ENCODE results near the gene ARIH1.
"Not testable (repeated sequence)": the region's sequence is repeated elsewhere in the genome, so short reads cannot be mapped to it uniquely, and the experiment has no call there.

The ARIH1 gene, protein sequence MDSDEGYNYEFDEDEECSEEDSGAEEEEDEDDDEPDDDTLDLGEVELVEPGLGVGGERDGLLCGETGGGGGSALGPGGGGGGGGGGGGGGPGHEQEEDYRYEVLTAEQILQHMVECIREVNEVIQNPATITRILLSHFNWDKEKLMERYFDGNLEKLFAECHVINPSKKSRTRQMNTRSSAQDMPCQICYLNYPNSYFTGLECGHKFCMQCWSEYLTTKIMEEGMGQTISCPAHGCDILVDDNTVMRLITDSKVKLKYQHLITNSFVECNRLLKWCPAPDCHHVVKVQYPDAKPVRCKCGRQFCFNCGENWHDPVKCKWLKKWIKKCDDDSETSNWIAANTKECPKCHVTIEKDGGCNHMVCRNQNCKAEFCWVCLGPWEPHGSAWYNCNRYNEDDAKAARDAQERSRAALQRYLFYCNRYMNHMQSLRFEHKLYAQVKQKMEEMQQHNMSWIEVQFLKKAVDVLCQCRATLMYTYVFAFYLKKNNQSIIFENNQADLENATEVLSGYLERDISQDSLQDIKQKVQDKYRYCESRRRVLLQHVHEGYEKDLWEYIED

DNA sequence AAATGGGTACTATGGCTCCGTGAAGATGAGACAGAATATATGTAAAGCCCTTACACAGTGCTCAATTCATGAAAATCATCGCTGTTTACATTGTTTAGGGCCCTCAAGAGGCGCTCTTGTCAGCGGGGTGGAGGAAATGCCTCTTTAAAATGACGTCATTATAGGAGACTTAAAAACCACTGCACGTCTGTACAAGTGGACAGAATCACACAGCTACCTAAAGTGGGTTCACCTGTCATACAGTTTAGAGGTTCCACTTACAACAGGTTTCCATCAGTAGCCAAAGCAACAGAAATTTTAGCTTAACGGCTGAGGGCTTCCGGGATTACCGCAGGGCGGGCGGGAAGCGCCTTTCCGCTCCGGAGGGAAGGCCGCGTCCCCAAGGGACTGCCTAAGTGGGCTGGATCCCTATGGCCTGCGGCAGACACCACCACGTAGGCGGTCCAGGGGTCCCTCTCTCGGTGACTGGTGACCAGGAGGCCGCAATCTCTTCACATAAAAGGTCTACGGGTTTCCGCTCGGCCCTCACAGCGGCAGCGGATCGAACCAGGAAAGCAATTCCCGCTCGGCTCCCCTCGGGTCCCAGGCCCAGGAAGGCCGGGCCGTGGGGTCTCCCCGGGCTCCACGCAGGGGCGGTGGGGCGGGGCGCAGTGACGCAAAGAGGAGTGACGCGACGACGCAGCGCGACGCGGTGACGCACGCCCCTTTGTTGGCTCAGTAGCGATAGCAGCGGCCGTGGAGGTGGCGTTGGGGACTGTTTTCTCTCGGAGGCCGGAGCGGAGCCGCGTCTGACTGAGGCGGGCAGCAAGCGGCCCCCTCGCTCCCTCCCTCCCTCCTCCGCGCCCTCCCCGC, at the start of gene ARIH1:
Gene ARIH1, plus strand, starts transcription at position 717 of the 852 bp plus-strand sequence. CDS start 310 bp downstream, outside the sequence.
- peak; percentile 99 for DNase-seq

DNA sequence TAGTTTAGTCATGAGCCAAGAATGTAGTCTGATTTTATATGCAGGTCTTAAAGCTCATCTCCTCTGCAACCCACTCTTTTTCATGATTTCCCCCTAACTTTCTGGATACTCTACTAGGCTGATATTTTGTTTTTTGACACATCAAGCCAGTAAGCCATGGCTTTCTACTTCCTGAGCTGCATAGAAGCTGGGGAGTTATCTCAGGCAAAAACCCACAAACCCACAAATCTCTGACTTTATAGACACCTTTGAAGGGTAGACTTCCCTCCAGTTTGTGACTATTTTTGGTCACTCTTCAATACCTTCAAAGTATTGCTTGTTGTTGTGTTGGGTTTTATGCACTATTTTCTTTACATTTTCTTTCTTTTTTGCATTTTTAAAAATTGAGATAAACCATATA, 47.4 kb upstream of the ARIH1 start:
- DNase-seq: no peak

DNA sequence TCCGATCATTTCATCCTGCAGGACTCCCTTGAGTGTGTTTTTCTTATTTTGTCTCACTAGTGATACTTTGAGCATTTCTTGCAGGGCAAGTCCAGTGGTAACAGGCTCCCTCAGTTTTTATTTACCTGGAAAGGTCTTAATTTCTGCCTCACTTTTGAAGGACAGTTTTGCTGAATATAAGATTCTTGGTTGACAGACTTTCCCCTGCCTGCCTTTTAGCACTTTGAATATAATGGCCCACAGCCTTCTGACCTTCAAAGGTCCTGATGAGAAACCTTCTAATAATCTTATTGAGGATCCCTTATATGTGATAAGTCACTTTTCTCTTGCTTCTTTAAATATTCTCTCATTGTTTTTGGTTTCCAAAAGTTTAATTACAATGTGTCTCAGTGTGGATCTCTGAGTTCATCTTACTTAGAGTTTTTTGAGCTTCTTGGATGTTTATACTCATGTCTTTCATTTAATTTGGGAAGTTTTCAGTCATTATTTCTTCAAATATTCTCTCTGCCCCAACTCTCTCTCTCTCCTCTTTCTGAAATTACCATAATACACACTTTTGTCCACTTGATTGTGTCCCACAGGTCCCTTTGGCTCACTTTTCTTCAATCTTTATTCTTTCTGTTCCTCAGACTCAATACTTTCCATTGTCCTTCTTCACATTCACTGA, 36.3 kb upstream of the ARIH1 start:
- no peak for DNase-seq

DNA sequence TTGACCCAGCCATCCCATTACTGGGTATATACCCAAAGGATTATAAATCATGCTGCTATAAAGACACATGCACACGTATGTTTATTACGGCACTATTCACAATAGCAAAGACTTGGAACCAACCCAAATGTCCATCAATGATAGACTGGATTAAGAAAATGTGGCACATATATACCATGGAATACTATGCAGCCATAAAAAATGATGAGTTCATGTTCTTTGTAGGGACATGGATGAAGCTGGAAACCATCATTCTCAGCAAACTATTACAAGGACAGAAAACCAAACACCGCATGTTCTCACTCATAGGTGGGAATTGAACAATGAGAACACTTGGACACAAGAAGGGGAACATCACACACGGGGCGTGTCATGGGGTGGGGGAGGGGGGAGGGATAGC, 31.3 kb upstream of the ARIH1 start:
- DNase-seq: not testable (repeated sequence)

DNA sequence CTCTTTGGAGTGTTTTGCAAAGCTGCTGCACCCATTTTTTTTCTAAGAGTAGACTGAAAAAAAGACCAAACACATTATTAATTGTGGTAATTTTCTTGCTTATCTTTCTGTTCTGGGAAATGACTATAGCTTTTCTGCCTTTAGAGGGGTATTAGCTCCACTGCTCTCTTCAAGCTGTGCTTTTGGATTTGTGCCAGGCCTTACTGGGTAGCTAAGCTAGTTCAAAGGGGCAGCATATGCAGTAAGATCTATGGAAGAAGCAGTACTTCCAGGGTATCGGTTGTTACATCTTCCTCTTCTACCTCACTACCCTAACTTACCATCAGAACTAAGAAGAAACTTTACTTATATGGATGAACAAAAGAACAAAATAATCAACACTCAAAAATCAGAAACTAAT, 28.7 kb upstream of the ARIH1 start:
- peak; percentile 11 for DNase-seq

DNA sequence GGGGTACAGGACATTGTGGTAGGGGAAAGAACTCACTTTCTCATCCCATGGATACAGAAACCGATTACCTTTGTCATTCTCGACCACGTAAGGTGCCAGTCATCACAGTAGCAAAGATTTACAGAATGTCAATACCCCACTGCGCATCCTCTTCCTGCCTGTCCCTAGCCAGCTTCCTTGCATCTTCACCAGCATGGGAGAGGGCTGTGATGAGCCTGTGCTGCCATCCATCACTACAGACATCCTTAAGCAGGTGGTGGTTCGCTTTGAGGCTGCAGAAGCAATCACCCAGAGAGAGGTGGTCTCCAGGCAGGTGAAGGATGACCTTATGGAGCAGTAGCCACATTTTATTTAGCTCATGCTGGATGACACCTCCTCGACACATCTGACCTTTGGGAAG, 23.3 kb upstream of the ARIH1 start:
- DNase-seq: no peak

DNA sequence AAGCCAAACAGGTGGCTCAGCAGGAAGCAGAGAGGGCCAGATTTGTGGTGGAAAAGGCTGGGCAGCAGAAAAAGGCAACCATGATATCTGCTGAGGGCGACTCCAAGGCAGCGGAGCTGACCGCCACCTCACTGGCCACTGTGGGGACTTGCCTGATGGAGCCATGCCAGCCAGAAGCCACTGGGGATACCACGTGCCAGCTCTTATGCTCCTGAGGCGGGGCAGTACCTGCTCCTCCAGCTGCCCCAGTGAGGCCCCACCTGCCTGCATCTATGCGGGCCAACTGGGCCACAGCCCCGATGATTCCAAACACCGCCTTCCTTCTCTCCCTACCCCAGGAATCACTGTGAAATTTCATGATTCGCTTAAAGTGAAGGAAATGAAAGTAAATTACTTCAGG, 22.9 kb upstream of the ARIH1 start:
- no peak for DNase-seq

DNA sequence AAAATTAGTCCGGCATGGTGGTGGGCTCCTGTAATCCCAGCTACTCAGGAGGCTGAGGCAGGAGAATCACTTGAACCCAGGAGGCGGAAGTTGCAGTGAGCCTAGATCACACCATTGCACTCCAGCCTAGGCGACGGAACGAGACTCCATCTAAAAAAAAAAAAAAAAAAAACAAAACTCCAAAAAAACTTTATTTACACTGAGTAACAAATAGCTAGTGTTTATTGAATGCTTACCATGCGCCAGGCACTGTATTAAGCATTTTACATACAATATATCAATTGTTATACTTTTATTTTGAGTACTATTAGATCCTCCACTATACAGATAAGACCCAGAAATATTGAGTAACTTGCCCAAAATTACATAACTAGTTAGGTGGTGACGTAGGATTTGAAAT, 17.4 kb upstream of the ARIH1 start:
- no peak for DNase-seq

DNA sequence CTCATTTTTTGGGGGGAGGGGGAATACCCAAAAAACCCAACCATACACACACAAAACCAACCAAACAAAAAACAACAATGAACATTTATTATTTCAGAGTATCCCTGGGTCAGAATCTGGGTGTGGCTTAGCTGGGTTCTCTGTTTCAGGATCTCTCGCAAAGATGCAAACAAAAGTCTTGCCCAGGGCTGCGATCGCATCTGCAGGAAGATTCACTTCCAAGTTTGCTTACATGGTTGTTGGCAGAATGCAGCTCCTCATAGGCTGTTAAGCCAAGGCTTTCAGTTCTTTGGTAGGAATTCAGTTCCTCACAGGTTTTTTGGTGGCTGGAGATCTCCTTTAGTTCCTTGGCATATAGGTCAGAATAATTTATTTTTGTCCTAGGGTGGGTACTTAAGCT, 13.7 kb upstream of the ARIH1 start:
- no peak for DNase-seq

DNA sequence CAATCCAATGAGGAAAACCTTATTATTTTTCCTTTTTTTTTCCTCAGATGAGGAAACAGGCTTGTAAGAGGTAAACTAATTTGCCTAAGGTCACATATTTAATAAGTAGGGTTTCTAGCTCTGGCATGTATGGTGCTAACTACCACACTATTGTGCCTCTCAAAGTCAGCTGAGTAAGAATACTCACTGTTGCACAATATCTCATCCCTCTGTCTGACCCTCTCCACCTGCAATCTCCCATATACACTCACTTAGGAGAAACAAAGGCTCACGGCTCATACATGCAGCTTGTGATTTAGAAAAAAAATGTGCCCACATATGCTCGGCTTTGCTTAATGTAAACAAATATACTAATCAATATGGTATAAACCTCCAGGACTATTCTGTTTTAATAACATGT, 10.4 kb upstream of the ARIH1 start:
- DNase-seq: no peak

DNA sequence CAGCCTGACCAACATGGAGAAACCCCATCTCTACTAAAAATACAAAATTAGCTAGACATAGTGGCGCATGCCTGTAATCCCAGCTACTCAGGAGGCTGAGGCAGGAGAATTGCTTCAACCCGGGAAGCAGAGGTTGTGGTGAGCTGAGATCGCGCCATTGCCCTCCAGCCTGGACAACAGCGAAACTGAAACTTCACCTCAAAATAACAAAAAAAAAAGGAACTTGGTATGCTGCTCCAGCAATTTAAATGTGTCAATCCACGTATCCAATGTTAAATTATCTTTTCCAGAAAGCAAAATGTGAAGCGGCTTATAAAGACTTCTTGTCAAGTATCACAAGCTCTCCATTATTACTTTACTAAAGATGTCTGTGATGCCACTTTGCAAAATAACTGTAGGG, 9.9 kb upstream of the ARIH1 start:
- no peak for DNase-seq

DNA sequence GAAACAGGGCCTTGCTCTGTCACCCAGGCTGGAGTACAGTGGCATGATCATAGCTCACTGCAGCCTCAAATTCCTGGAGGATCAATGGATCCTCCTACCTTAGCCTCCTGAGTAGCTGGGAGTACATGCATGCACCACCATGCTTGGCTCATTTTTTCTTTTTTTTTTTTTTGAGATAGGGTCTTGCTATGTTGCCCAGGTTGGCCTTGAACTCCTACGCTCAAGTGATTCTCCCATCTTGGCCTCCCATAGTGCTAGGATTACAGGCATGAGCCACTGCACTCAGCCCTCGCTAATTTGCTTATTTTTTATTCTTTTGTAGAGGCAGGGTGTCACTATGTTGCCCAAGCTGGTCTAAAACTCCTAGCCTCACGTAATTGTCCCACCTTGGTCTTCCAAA, 6.0 kb upstream of the ARIH1 start:
- no peak for DNase-seq

DNA sequence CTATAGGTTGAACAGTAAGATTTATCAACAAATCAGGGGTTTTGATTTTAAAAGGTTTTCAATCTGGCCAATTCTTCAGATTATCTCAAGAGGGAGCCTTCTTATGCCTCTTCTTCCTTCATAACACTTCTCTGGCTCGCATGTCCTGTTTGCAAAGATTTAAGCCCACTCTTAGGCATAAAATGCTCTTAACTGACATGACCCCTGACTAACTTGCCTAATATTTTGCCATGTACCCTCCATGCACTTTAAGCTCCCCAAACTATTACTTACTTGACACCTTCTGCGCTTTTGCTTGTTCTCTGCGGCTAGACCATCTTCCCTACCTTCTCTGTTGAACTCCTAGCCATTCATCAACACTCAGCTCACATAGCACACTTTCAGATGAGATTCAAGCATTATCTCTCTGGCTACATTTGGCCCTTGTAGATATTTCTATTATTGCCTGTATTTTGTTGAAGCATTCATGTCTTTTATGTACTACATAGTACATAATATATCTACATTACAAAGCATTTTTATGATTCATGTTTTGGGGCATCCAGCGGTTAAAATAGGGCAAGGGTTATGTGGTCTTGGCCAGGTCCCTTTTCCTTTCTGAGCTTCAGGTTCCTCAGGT, 1.0 kb upstream of the ARIH1 start:
- no peak for DNase-seq

DNA sequence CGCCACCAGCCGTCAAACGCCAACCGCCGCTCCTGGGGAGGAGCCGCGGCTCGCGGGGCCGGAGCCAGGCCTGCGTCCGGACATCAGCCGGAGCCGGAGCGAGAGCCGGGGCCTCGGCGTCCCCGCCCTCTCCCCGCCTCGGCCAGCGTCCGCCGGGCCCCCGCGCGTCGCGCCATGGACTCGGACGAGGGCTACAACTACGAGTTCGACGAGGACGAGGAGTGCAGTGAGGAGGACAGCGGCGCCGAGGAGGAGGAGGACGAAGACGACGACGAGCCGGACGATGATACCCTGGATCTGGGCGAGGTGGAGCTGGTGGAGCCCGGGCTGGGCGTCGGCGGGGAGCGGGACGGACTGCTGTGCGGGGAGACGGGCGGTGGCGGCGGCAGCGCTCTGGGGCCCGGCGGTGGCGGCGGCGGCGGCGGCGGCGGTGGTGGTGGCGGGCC, 359 bp downstream of the ARIH1 start:
- DNase-seq: no peak

DNA sequence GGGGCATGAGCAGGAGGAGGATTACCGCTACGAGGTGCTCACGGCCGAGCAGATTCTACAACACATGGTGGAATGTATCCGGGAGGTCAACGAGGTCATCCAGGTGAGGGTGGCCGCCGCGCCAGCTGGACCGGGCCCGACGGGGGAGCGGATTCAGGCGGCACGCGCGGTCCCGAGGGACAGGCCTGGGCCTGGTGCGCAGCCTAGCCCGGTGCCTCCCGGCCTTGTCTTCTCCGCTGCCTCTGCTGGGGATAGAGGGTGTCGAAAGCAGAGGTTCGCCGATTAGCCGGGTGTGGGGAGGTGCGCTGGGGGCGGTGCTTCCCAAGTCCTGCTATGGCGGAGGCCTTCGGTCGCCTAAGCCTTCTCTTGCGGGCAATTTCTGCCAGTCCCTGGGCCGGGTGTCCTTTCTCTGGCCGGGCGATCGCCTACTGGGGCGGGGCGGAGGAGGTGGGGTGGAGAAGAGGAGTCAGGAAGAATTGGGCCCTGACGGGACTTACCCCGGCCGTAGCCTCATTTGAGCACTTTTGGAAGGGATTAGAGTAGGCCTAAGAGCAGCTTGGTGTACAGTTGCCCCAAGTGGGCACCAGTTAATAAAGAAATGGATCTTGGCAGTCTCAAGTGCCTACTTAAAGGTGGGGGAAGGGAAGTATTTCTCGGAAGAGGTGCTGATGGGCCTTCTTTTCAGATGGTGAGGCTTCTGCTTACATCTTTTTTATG, 940 bp downstream of the ARIH1 start:
- peak; percentile 90 for DNase-seq

DNA sequence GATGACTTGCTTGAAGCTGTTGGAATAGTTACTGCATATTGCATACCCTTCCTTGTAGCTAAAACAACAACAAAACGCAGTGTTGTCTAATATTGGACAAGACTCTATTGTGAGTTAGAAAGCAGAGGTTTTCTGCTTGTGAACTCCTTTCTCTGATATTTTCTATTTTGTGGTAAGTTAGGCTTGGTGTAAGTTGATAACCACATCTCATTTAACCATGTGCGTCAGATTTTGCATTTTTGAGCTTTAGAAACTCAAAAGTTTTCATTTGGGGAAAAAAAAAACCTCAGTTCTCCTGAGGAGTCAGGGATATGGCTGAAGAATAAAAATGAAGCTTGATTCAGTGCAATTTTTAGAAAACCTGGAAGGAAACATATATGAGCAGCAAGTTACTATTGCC, 1.5 kb downstream of the ARIH1 start:
- DNase-seq: no peak

DNA sequence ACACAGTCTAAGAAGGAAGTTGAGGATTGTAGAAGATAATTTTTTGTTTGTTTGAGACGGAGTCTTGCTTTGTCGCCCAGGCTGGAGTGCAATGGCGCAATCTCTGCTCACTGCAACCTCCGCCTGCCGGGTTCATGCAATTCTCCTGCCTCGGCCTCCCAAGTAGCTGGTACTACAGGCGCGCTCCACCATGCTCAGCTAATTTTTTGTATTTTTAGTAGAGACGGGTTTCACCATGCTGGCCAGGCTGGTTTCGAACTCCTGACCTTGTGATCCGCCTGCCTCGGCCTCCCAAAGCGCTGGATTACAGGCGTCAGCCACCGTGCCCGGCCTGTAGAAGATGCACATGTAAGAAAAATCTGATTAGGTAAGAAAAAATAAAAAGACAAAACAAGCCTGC, 2.2 kb downstream of the ARIH1 start:
- DNase-seq: not testable (repeated sequence)

DNA sequence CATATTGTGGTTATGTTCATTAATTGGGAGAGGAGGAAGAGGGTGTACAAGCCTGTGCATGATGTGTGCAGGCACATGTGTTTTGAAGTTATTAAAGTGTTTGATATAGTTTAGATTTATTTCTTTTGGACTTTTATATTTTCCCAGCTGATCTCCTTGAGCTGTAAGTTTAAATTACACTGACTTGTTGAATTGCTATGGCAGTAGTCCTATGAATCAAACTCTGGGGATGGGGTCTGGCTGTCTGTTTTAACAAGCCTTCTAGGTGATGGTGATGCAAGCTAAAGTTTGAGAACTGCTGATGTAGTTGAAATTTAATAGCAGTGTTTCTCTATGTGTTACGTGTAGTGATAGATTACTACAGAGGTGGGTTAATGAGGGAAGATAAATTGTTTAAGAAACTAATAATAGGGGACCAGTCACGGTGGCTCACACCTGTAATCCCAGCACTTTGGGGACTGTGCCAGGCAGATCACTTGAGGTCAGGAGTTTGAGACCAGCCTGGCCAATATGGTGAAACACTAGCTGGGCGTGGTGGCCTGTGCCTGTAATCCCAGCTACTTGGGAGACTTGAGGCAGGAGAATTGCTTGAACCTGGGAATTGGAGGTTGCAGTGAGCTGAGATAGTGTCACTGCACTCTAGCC, 7.0 kb downstream of the ARIH1 start:
- no peak for DNase-seq

DNA sequence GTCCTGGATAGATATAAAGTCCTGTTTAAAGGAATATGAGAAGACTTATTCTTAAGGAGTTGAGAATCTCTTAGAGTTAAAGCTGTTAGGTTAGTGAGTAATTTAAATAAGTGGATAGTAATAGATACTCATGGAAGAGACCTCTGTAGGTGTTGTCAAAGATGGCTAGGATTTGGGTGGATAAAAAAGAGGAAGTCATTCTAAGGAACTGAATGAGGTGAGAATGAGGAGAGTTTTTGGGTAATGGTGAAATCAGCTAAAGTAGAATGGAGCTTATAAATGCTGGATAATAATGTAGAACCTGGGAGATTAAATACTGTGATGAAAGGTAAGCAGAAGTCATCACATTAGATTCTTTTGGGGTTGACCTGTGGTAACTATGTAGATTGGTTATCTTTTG, 8.1 kb downstream of the ARIH1 start:
- DNase-seq: no peak

DNA sequence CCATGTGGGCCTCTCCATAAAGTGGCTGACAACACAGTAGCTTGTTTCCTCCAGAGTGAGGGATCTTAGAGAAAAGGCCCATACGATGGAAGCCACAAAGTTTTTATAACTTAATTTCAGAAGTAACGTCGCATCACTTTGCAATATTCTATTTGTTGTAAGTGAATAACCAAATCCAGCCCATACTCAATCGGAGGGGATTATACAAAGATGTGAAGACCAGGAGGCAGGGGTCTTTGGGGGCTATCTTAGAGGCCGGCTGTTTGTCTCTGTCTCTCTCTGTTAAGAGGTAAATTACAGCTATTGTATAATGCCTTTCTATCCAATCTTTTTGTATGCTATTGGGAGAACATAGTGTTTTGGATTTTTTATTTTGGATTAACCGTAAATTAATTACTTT, 9.1 kb downstream of the ARIH1 start:
- no peak for DNase-seq

DNA sequence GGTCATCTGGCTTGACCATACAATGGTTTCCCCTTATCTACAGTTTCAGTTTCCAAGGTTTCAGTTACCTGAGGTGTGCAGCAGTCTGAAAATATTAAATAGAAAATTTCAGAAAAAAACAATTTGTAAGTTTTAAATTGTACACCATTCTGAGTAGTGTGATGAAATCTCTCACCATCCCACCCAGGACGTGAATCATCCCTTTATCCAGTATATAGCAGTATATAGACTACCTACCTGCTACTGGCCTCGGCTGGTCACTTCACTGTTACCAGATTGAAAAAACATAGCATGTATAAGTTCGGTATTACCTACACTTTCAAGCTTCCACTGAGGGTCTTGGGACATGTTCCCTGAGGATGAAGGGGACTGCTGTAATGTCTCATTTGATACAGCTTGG, 12.0 kb downstream of the ARIH1 start:
- DNase-seq: no peak

Data from eye (tissue), 1 donor.